Measurements from ENCODE around the gene HAAO. TPM values are rescaled to one million over a fixed set of nuclear protein-coding genes. Genes with fewer than 3 reads are reported as not detected.
"Not testable (repeated sequence)": the region's sequence is repeated elsewhere in the genome, so short reads cannot be mapped to it uniquely, and the experiment has no call there.

Gene HAAO
- total RNA-seq, 1 donor from 2014 or later = 14.3 TPM

GRCh38 chr2:42756966-42757513 lies 35.3 kb downstream of the HAAO start:
- no peak for ATAC-seq
- intact Hi-C loops (cut with DNase I) = no loop called here
- no peak for DNase-seq (ENCODE audit: low spot score)

DNA sequence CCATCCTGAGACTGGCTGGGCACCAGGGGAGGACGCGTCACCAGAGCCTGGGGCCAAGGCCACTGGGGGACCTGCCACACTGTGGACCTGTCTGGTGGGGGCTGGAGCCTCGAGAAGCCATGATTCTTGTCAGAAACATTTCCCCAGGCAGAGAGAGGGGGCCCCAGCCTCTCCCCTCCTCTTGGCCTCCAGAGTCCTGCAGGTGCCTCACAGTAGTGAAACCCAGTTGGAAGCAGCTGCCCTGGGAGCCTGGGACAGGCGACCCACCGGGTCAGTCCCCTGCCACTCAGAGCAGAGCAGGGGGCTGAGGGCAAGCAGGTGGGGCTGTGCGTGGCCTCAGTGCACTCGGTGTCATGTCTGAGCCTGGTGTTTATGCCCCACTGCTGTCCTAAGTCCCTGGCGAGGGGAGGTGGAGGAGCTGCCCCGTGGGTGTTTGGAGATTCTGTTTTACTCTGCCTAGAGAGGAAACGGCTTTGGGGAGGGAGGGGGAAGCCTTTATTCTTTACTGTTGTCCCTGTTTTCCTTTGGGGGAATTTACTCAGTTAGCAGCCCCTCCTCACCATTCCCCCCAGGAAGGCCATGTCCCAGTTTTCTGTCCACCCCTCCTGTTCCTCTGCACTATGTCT lies 36.1 kb downstream of the HAAO start:
- ATAC-seq = no peak
- DNase-seq (ENCODE audit: low spot score) = no peak
- intact Hi-C loops (cut with DNase I) = no loop called here

GRCh38 chr2:42755191-42755880 lies 37.0 kb downstream of the HAAO start:
- peak; percentile 49 for ATAC-seq
- DNase-seq (ENCODE audit: low spot score) = no peak

GRCh38 chr2:42754776-42755140 lies 37.6 kb downstream of the HAAO start:
- intact Hi-C loops (cut with DNase I) = no loop called here
- ATAC-seq (peak; percentile 36), DNase-seq (ENCODE audit: low spot score) (no peak)

More at GRCh38 chr2:42755191-42755880, 37.0 kb downstream of the HAAO start:
- intact Hi-C loops (cut with DNase I) = no loop called here

DNA sequence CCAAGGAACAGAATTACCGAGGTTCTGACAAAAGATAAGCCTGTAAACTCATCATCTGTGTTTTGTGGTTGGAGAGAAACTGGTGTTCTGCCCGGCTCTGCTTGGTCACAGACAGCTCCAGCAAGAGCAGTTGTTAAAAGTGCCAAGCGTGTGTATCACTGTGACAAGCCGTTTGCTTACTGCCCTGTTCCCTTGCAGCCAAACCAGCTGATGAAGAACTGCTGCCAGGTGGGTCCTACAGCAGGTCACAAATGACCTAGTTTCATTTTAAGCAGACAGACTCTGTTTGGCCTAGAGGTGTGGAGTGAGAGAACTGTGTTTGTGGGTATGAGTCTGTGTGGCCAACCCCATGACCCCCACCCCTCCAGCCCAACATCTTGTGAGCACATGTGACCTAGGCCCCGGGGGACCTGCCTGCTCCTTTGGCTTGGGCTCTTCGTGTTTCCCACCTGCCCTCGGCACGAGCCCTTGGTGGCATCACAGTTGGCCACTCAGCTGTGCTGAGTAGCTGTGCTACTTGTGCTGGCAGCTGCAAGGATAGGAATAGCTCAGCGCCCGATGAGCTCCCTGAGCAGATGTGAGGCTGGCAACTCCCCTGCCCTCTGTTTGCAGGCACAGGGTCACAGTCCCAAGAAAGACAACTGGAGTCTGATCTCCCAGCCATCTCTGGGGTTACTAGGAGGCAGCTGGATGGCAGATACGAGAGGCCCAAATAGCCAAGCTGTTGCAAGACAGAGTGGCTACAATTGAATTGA lies 38.2 kb downstream of the HAAO start:
- DNase-seq (ENCODE audit: low spot score) = no peak
- intact Hi-C loops (cut with DNase I) = no loop called here
- peak; percentile 43 for ATAC-seq

DNA sequence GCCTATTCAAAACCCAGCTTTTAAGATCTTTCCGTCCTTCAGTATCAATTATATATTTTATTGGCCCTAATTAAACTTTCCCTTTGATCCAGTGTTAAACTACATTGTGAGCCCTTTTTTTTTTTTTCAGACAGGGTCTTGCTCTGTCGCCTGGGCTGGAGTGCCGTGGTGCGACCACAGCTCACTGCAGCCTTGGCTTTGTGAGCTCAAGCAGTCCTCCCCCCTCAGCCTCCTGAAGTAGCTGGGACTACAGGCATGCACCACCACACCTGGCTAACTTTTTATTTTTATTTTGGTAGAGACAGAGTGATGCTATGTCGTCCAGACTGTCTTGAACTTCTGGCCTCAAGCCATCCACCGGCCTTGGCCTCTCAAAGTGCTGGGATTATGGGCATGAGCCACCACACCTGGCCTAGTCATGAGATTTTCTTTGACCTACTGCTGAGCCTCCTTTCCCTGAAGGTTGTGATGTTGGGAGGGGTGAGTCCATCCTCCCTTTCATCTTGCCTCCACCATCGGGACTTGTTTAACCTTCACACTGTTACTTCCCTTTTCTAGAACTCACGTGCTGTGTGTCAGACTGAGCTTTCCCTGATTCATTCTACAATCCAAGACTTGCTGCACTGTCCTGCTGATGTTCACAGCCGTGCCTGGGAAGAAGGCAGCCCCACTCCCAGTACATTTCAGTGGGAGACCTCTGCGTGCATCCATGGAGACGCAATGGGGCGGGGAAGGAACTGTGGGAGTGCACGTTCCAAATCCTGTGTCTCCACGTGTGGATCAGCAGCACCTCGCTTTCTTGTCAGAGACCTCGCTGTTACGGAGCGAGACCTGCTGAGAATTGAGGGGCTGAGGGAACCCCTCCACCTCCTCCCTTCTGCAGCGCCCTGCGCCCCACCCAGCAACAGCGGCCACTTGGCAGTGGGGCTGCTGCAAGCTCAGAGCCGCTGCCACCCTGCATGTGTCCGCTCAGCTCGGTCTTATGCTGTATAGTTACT lies 39.3 kb downstream of the HAAO start:
- no peak for DNase-seq (ENCODE audit: low spot score)
- no peak for ATAC-seq
- intact Hi-C loops (cut with DNase I) = no loop called here

DNA sequence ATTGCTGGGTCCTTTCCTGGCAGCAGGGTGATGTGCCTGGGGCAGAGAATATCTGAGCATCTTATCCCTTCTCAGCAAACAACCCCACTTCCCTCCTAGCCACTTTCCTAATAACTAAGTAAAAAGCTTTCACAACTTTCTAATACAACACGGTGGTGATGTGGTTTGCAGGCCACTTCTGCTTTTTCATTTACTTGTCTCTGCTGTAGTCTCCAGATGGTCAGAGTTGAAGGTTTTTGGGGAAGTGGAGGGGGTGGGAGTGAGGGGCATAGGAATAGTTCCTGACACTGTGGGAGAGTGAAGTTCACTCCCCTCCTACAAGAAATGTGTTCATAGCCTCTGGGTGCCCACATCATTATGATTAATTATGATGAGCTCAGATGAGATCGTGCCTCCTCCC lies 40.1 kb downstream of the HAAO start:
- DNase-seq (ENCODE audit: low spot score) (no peak), ATAC-seq (peak; percentile 60)
- intact Hi-C loops (cut with DNase I) = no loop called here

GRCh38 chr2:42748840-42749239 lies 43.5 kb downstream of the HAAO start:
- ATAC-seq (no peak), DNase-seq (ENCODE audit: low spot score) (no peak)
- intact Hi-C loops (cut with DNase I) = no loop called here

- intact Hi-C loops (cut with DNase I) = no loop called here
- DNase-seq (ENCODE audit: low spot score) = no peak
- no peak for ATAC-seq
Measured at GRCh38 chr2:42747422-42747821, 45.0 kb downstream of the HAAO start.

DNA sequence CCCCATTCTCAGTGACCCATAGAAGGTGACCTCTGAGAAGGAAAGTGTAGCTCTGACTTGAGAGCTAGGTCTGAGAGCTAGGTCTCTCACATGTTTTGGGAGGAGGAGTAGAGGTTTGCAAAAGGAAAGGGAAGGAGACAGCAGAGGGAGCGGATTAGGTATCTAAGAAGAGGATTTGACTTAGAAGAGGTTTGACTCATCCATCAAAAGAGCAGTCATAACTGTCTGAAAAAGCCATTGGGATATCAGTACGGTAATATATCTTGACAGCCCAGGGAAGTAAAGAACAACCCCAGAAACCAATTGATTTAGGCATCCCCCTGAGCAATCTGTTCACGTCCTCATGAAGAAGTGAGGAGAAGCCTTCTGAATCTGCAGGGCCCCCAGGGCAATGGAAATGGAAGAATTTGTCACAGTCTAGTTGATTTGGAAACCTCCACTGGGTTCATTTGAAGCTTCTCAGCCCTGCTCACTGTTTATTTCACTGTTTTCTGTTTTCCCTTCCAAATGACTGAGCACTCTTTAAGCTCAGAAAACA lies 47.8 kb downstream of the HAAO start:
- DNase-seq (ENCODE audit: low spot score) (no peak), ATAC-seq (no peak)
- intact Hi-C loops (cut with DNase I) = no loop called here

- ATAC-seq = no peak
- intact Hi-C loops (cut with DNase I) = no loop called here
- DNase-seq (ENCODE audit: low spot score) = no peak
Measured at GRCh38 chr2:42743659-42743990, 48.8 kb downstream of the HAAO start.

DNA sequence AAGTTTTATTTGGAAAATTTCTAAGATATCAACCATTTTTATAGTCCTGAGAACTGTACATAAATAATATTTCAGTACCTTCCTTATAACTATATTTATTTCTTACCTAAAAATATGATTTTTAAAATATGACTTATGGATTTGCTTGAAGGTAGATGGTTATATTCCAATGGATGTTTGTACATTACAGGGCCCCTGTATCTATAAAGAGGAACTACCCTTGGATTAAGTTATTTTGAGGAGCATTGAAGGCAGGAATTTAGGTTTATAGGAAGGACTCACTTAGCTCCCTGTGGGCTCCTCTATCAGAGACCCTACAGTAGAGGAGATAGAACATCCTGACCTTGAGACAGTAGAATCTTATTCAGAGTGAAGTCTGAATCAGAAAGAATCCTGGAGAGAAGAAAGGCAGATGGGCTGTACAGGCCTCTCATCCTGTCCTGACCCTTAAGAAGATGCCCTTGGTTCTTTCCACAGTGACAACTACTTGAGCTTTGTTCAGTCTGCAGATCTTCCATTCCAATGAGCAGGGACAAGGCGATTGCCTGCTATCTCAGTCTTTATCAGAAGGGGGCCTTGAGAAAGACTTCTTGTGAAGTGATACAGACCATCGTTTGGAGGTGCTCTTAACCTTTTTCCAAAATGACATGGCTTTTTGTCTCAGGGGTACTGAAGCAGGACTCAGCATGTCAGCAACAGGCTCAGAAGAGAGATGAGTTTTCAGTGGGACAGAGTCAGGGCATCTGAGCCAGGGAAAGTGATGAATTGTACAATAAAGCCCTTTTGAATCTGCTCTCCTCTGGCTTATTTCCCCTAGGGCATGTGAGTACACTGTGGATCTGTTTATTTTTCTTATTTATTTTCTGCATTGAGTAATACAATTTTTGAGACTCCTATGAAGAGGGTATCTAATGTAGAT lies 49.4 kb downstream of the HAAO start:
- intact Hi-C loops (cut with DNase I) = no loop called here
- DNase-seq (ENCODE audit: low spot score) (no peak), ATAC-seq (no peak)

- ATAC-seq (no peak), DNase-seq (ENCODE audit: low spot score) (no peak)
- intact Hi-C loops (cut with DNase I) = no loop called here
Measured at GRCh38 chr2:42741140-42741539, 51.2 kb downstream of the HAAO start.

DNA sequence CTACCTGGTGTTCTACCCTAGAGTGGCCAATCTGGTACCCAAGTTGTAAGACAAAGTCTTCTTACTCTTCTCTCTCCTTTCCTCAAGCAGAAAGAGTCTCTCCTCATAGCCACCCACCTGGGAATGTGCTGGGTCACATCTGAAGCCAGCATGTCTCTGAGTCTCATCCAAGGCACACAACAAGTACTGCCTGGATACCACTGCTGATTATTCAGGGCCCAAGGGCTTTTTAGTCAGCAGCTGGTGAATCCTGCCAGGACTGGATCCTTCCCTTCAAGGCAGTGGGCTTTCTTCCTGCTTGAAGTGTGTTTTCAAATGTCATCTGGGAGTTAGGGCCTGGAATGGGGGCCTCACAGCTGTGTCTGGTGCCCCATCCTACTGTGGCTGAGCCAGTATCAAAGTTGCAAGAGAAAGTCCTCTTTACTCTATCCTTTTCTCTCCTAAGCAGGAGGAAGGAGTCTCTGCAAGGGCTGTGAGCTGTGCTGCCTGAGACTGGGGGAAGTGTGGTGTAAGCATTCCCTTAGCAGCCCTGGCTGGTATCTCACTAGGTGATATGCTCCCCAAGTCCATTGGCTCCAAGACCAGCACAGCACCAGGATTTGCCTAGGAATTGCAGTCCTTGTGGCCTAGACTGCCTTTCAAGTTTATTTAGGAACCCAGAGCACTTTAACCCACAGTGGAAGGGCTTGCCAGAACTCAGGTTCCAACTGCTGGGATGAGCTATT lies 55.6 kb downstream of the HAAO start:
- ATAC-seq (no peak), DNase-seq (ENCODE audit: low spot score) (no peak)
- intact Hi-C loops (cut with DNase I) = no loop called here

DNA sequence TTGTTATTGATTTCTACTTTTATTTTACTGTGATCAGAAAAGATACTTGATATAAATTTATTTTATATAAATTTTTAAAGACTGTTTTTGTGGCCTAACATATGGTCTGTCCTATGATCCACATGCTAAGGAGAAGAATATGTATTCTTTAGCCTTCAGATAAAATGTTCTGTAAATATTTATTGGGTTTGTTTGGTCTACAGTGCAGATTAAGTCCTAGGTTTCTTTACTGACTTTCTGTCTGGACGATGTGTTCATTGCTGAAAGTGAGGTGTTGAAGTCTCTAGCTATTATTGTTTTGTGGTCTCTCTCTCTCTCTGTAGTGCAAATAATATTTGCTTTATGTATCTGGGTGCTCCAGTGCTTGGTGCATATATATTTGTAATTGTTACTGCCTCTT lies 58.5 kb downstream of the HAAO start:
- DNase-seq (ENCODE audit: low spot score) (no peak), ATAC-seq (no peak)
- intact Hi-C loops (cut with DNase I) = no loop called here

DNA sequence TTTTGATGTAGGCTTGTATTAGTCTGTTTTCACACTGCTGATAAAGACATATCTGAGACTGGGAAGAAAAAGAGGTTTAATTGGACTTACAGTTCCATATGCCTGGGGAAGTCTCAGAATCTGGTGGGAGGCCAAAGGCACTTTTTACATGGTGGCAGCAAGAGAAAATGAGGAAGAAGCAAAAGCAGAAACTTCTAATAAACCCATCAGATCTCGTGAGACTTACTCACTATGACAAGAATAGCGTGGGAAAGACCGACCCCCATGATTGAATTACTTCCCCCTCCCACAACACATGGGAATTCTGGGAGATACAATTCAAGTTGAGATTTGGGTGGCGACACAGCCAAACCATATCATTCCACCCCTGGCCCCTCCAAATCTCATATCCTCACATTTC lies 61.1 kb downstream of the HAAO start:
- DNase-seq (ENCODE audit: low spot score); ATAC-seq; intact Hi-C loops (cut with DNase I): not testable (repeated sequence)

DNA sequence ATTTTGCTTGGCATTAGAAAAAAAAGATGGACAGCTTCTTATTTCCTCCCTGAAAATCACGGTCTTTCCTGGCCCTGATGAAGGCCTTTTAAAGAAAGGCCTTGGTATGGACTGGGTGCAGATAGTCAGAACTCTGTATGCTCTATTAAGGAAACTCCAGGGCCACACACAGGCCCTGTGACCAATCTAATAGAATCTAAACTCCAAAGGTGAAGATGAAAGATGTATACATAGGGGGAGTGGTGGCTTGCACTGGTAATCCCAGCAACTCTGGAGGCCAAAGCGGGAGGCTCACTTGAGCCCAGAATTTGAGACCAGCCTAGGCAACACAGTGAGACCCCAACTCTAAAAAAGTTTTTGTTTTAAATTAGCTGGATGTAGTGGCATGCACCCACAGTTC lies 65.7 kb downstream of the HAAO start:
- intact Hi-C loops (cut with DNase I) = no loop called here
- ATAC-seq = no peak

More for the DNA sequence above, 65.7 kb downstream of the HAAO start:
- no peak for DNase-seq (ENCODE audit: low spot score)

All from sciatic nerve (tissue), 2 donors.